C4-2B (cell line): ENCODE data around the gene FMNL2.
"Not testable (repeated sequence)": the region's sequence is repeated elsewhere in the genome, so short reads cannot be mapped to it uniquely, and the experiment has no call there.

Experiments used
- H3K27ac ChIP-seq: fragments of 450-650 bp; 2 replicates; pipeline ENCODE4 v1.5.1; 2017
- CTCF ChIP-seq: fragments of 450-650 bp; conservative IDR thresholded peaks from 2 replicates; pipeline ENCODE4 v1.5.1; 2017; ENCODE audit warnings: mild to moderate bottlenecking
- ZFX ChIP-seq: fragments of 450-650 bp; IDR thresholded peaks from 2 replicates; pipeline ENCODE4 v1.6.1; 2017

The FMNL2 gene

GRCh38 chr2:152513029-152513428 is 178.1 kb downstream of the FMNL2 start:
- TF ChIP-seq ZFX = no peak
- no peak for TF ChIP-seq CTCF
- no peak overlapping the region for H3K27ac ChIP-seq

- TF ChIP-seq ZFX (no peak), CTCF (no peak)
- H3K27ac ChIP-seq = no peak overlapping the region
Observed at GRCh38 chr2:152513681-152514080, 178.7 kb downstream of the FMNL2 start.

GRCh38 chr2:152518034-152518433 is 183.1 kb downstream of the FMNL2 start:
- TF ChIP-seq ZFX = no peak
- H3K27ac ChIP-seq = no peak overlapping the region

GRCh38 chr2:152518641-152519580 is 183.9 kb downstream of the FMNL2 start:
- no peak overlapping the region for H3K27ac ChIP-seq

GRCh38 chr2:152519581-152519952 is 184.6 kb downstream of the FMNL2 start:
- H3K27ac ChIP-seq = no peak overlapping the region
- TF ChIP-seq CTCF (no peak), ZFX (no peak)

More at GRCh38 chr2:152518641-152519580, 183.9 kb downstream of the FMNL2 start:
- TF ChIP-seq CTCF = no peak
- no peak for TF ChIP-seq ZFX

- no peak for TF ChIP-seq ZFX
- TF ChIP-seq CTCF = no peak
- no peak overlapping the region for H3K27ac ChIP-seq
Observed at GRCh38 chr2:152520759-152521158, 185.8 kb downstream of the FMNL2 start.

- H3K27ac ChIP-seq = not testable (repeated sequence)
Observed at GRCh38 chr2:152522446-152522845, 187.5 kb downstream of the FMNL2 start.

- no peak for TF ChIP-seq ZFX
- TF ChIP-seq CTCF = no peak
- H3K27ac ChIP-seq = no peak overlapping the region
Observed at GRCh38 chr2:152523091-152523490, 188.1 kb downstream of the FMNL2 start.
